SK-N-SH treated with all-trans-retinoic acid at 6 μM for 48 hours (cell line): ENCODE results near the gene RIMBP2.

Source experiments
- ATAC-seq: fragments of 200-7000 bp; cut with Tn5 transposase; 3 replicates; pipeline ENCODE4 v1.9.1; 2020; ENCODE audit warnings: mild to moderate bottlenecking, moderate library complexity
- BACH2 ChIP-seq: fragments of 250-450 bp; sonication (Bioruptor Pico); IDR thresholded peaks from 2 replicates; pipeline ENCODE4 v1.9.0; 2021; ENCODE audit warnings: mild to moderate bottlenecking, borderline replicate concordance
- CREB5 ChIP-seq: fragments of 250-450 bp; sonication (Bioruptor Pico); IDR thresholded peaks from 2 replicates; pipeline ENCODE4 v1.5.1; 2020; ENCODE audit warnings: low read depth, mild to moderate bottlenecking, moderate library complexity
- CSDC2 ChIP-seq: fragments of 250-450 bp; sonication (Bioruptor Pico); IDR thresholded peaks from 2 replicates; pipeline ENCODE4 v1.5.0; 2020; ENCODE audit warnings: mild to moderate bottlenecking, moderate library complexity
- CSRNP3 ChIP-seq: fragments of 250-450 bp; sonication (Bioruptor Pico); IDR thresholded peaks from 2 replicates; pipeline ENCODE4 v1.5.1; 2021; ENCODE audit warnings: mild to moderate bottlenecking, moderate library complexity
- ESRRG ChIP-seq: fragments of 250-450 bp; sonication (Bioruptor Pico); IDR thresholded peaks from 2 replicates; pipeline ENCODE4 v1.6.1; 2021; ENCODE audit warnings: mild to moderate bottlenecking
- GLIS3 ChIP-seq: fragments of 250-450 bp; sonication (Bioruptor Pico); IDR thresholded peaks from 2 replicates; pipeline ENCODE4 v1.5.0; 2020; ENCODE audit warnings: mild to moderate bottlenecking, moderate library complexity
- ISL1 ChIP-seq: fragments of 250-450 bp; sonication (Bioruptor Pico); IDR thresholded peaks from 2 replicates; pipeline ENCODE4 v2.1.2; 2022; ENCODE audit warnings: mild to moderate bottlenecking, moderate library complexity
- OSR1 ChIP-seq: fragments of 250-450 bp; sonication (Bioruptor Pico); IDR thresholded peaks from 2 replicates; pipeline ENCODE4 v1.8.0; 2022; ENCODE audit warnings: moderate library complexity, mild to moderate bottlenecking, inconsistent platforms
- PATZ1 ChIP-seq: fragments of 250-450 bp; sonication (Bioruptor Pico); IDR thresholded peaks from 2 replicates; pipeline ENCODE4 v1.8.0; 2020; ENCODE audit warnings: mild to moderate bottlenecking, moderate library complexity, borderline replicate concordance
- PPARA ChIP-seq: fragments of 250-450 bp; sonication (Bioruptor Pico); IDR thresholded peaks from 2 replicates; pipeline ENCODE4 v1.5.0; 2020; ENCODE audit warnings: mild to moderate bottlenecking, borderline replicate concordance
- RARB ChIP-seq: fragments of 250-450 bp; sonication (Bioruptor Pico); IDR thresholded peaks from 2 replicates; pipeline ENCODE4 v1.8.0; 2021; ENCODE audit warnings: mild to moderate bottlenecking, moderate library complexity
- TCF4 ChIP-seq: fragments of 250-450 bp; sonication (Bioruptor Pico); IDR thresholded peaks from 2 replicates; pipeline ENCODE4 v1.8.0; 2021; ENCODE audit warnings: mild to moderate bottlenecking, moderate library complexity, borderline replicate concordance
- TOX ChIP-seq: fragments of 250-450 bp; sonication (Bioruptor Pico); IDR thresholded peaks from 2 replicates; pipeline ENCODE4 v1.8.0; 2021; ENCODE audit warnings: mild to moderate bottlenecking, moderate library complexity, borderline replicate concordance
- ZC3H10 ChIP-seq: fragments of 250-450 bp; sonication (Bioruptor Pico); IDR thresholded peaks from 2 replicates; pipeline ENCODE4 v1.5.1; 2021; ENCODE audit warnings: mild to moderate bottlenecking, moderate library complexity
- ZFP3 ChIP-seq: fragments of 250-450 bp; sonication (Bioruptor Pico); IDR thresholded peaks from 2 replicates; pipeline ENCODE4 v1.5.0; 2020; ENCODE audit warnings: mild to moderate bottlenecking, moderate library complexity
- ZFP30 ChIP-seq: fragments of 450-650 bp; formaldehyde crosslinking; IDR thresholded peaks from 2 replicates; pipeline ENCODE4 v1.5.0; 2022; ENCODE audit warnings: mild to moderate bottlenecking, moderate library complexity
- ZNF565 ChIP-seq: fragments of 450-650 bp; formaldehyde crosslinking; conservative IDR thresholded peaks from 2 replicates; pipeline ENCODE4 v1.5.0; 2020; ENCODE audit warnings: low read depth, mild to moderate bottlenecking, moderate library complexity
- ZNF70 ChIP-seq: fragments of 450-650 bp; formaldehyde crosslinking; IDR thresholded peaks from 2 replicates; pipeline ENCODE4 v1.5.0; 2020; ENCODE audit warnings: mild to moderate bottlenecking, moderate library complexity
- ZNF8 ChIP-seq: fragments of 450-650 bp; formaldehyde crosslinking; IDR thresholded peaks from 2 replicates; pipeline ENCODE4 v1.5.0; 2020; ENCODE audit warnings: mild to moderate bottlenecking, moderate library complexity
- TF ChIP-seq, protein P1 (sequence below): fragments of 250-450 bp; sonication (Bioruptor Pico); IDR thresholded peaks from 2 replicates; pipeline ENCODE4 v1.8.0; 2021; ENCODE audit warnings: low read depth, mild to moderate bottlenecking, moderate library complexity, borderline replicate concordance

The RIMBP2 gene

DNA sequence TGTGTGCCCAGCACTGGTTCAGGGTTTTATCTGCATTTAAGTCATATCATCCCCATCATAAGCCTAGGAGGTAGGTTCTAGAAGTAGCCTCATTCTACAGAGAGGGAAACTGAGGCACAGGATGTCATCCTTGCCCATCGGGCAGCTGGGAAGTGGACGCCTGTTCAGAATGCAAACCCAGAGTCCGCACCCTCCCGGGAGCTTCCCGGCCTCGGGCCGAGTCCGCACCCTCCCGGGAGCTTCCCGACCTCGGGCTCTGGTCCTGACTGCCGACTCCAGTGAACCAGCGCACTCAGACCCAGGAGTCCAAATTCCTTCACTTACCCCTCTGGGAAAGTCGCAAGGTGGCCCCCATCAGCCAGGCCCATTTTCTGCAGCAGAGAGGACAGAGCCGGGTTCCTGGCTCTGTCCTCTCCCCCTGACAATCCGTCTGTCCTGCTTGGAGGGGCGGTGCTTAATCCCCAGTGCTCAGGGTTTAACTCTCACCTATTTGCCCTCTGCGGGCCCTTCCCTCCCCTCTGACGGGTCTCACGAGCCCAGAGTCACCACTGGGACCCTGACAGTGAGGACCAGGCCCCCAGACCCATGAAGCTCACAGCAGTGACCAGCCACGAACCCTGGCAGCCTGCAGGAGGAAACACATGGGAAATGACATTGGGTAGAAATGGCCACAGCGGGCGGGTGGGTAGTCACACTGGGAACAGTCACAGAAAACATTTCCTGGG is 236.5 kb downstream of the RIMBP2 start (continued):
- TF ChIP-seq CSRNP3 (CRISPR knock-in tag): no peak

GRCh38 chr12:130478786-130479185 is 237.3 kb downstream of the RIMBP2 start:
- no peak for ATAC-seq

DNA sequence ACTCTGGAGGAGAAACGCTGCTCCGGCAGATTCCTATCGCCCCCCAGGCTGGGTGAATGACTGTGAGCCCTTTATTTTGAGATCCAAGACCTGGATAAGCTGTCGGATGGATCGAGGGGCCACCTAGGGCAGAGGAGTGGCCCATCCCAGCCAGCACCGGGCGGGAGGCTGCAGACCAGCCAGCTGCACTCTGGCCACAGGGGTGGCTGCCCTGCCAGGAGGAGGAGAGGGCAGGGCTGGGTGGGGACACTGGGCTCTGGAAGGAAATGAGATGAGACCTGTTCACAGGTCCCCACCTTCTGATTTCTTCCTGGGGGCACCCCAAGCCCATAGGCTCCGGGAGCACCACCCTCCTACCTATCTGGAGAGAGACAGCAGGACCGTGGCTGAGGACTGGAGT is 238.4 kb downstream of the RIMBP2 start:
- TF ChIP-seq ZNF70 (no peak), PPARA (CRISPR knock-in tag) (no peak), CSDC2 (CRISPR knock-in tag) (no peak), ZNF8 (CRISPR knock-in tag) (no peak), BACH2 (CRISPR knock-in tag) (no peak), TCF4 (no peak), TOX (CRISPR knock-in tag) (no peak), ZC3H10 (CRISPR knock-in tag) (no peak), PATZ1 (no peak), ESRRG (CRISPR knock-in tag) (no peak), GLIS3 (CRISPR knock-in tag) (no peak), ISL1 (CRISPR knock-in tag) (no peak), OSR1 (CRISPR knock-in tag) (no peak), ZNF565 (CRISPR knock-in tag) (no peak), CSRNP3 (CRISPR knock-in tag) (no peak), ZFP3 (no peak)
- TF ChIP-seq, protein P1, sequence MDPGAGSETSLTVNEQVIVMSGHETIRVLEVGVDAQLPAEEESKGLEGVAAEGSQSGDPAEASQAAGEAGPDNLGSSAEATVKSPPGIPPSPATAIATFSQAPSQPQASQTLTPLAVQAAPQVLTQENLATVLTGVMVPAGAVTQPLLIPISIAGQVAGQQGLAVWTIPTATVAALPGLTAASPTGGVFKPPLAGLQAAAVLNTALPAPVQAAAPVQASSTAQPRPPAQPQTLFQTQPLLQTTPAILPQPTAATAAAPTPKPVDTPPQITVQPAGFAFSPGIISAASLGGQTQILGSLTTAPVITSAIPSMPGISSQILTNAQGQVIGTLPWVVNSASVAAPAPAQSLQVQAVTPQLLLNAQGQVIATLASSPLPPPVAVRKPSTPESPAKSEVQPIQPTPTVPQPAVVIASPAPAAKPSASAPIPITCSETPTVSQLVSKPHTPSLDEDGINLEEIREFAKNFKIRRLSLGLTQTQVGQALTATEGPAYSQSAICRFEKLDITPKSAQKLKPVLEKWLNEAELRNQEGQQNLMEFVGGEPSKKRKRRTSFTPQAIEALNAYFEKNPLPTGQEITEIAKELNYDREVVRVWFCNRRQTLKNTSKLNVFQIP: no peak
- TF ChIP-seq, all 23 proteins: peak for 0

More at GRCh38 chr12:130478786-130479185, 237.3 kb downstream of the RIMBP2 start:
- no peak for TF ChIP-seq RARB
- no peak for TF ChIP-seq ZFP3
- TF ChIP-seq CREB5 (CRISPR knock-in tag): no peak
- TF ChIP-seq ESRRG (CRISPR knock-in tag): no peak
- TF ChIP-seq TCF4: no peak
- TF ChIP-seq OSR1 (CRISPR knock-in tag): no peak
- TF ChIP-seq ZC3H10 (CRISPR knock-in tag): no peak
- TF ChIP-seq PPARA (CRISPR knock-in tag): no peak
- TF ChIP-seq ZNF70: no peak

DNA sequence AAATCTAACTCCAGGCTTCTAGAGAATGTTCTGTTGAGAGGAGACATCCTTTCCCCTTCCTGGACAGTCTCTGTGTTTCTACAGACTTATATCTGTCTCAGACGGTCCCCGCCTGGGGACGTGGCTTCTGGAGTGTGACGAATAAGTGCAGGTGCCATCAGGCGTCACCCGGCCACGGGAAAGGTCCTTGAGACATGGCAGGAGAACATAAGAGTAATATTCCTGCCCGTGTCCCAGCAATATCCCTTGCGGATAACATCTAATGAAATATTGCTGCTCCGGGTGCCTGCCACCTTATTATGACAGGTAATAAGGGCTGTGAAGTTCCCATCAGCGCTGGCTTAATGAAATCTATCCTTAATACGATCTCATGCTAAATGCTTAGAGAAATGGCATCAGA is 238.8 kb downstream of the RIMBP2 start:
- ATAC-seq: no peak
- TF ChIP-seq ZNF565 (CRISPR knock-in tag): no peak
- TF ChIP-seq BACH2 (CRISPR knock-in tag): no peak
- no peak for TF ChIP-seq ZNF8 (CRISPR knock-in tag)
- no peak for TF ChIP-seq ZFP30 (CRISPR knock-in tag)
- TF ChIP-seq PPARA (CRISPR knock-in tag): no peak
- TF ChIP-seq, all 23 proteins: peak for 0

More for the DNA sequence above, 238.4 kb downstream of the RIMBP2 start:
- no peak for ATAC-seq
